HG02571 (cell line): ENCODE measurements around the gene HOXD3.

ENCODE experiments used
- ATAC-seq: cut with Tn5 transposase; IDR thresholded peaks from one replicate; pipeline ENCODE4 v1.9.1; 2021; ENCODE audit warnings: mild to moderate bottlenecking, moderate library complexity; ENCODE audit not compliant: unreplicated experiment

HOXD3 gene

GRCh38 chr2:176156807-176157498 lies at the start of gene HOXD3:
TSS of gene HOXD3 (plus strand) at chr2:176157307. CDS start at chr2:176169115, 11,808 bp downstream.
- no peak for ATAC-seq

- no peak for ATAC-seq
Observed at GRCh38 chr2:176107731-176108181, 49.4 kb upstream of the HOXD3 start.

GRCh38 chr2:176109192-176109901 lies 47.8 kb upstream of the HOXD3 start:
- ATAC-seq: no peak

- no peak for ATAC-seq
Observed at GRCh38 chr2:176109946-176110345, 47.2 kb upstream of the HOXD3 start.

- ATAC-seq: no peak
Observed at GRCh38 chr2:176110415-176111308, 46.4 kb upstream of the HOXD3 start.

GRCh38 chr2:176111309-176111663 lies 45.8 kb upstream of the HOXD3 start:
- no peak for ATAC-seq

GRCh38 chr2:176111846-176112374 lies 45.2 kb upstream of the HOXD3 start:
- no peak for ATAC-seq

- ATAC-seq: no peak
Observed at GRCh38 chr2:176112375-176113302, 44.5 kb upstream of the HOXD3 start.

GRCh38 chr2:176114120-176114929 lies 42.8 kb upstream of the HOXD3 start:
- ATAC-seq: no peak

- no peak for ATAC-seq
Observed at GRCh38 chr2:176114930-176115625, 42.0 kb upstream of the HOXD3 start.

GRCh38 chr2:176115883-176116813 lies 41.0 kb upstream of the HOXD3 start, which contains the start of gene HOXD10:
TSS of gene HOXD10 (plus strand) at chr2:176116778. CDS start at chr2:176116834, 56 bp downstream.
- ATAC-seq: no peak

- no peak for ATAC-seq
Observed at GRCh38 chr2:176117162-176117822, 39.8 kb upstream of the HOXD3 start.

- no peak for ATAC-seq
Observed at GRCh38 chr2:176117823-176118371, 39.2 kb upstream of the HOXD3 start.

GRCh38 chr2:176118601-176119339 lies 38.3 kb upstream of the HOXD3 start:
- no peak for ATAC-seq

- no peak for ATAC-seq
Observed at GRCh38 chr2:176120364-176121189, 36.5 kb upstream of the HOXD3 start.
